Astrocyte (in vitro differentiated cells and primary cell): Measurements from ENCODE around the gene CCS.

Experiments
- EZH2 ChIP-seq: IDR thresholded peaks from 2 replicates; pipeline ENCODE4 v1.6.1; 2012; ENCODE audit warnings: mild to moderate bottlenecking, low read length, inconsistent platforms; ENCODE audit not compliant: insufficient read depth
- TF ChIP-seq, protein P1 (sequence below): IDR thresholded peaks from 2 replicates; pipeline ENCODE4 v1.5.1; 2011; ENCODE audit warnings: low read depth, mild to moderate bottlenecking, inconsistent platforms, low read length, moderate library complexity; ENCODE audit not compliant: insufficient read depth

DNA sequence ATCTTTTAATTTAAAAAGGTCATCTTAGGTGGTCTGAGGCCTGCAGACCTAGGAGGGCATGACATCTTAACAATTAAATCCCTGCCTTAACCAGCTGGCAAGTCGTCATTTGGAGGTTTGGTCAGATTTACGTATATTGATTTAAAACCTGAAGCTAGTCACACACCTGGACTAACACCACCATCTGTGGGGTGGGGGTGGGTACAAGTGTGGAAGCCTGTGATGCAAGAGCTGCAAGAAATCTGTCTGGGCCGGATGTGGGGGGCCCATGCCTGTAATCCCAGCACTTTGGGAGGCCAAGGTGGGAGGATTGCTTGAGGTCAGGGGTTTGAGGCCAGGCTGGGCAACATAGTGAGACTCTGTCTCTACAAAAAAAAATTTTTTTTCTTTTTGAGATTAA lies 11.7 kb upstream of the CCS start:
- TF ChIP-seq, protein P1, sequence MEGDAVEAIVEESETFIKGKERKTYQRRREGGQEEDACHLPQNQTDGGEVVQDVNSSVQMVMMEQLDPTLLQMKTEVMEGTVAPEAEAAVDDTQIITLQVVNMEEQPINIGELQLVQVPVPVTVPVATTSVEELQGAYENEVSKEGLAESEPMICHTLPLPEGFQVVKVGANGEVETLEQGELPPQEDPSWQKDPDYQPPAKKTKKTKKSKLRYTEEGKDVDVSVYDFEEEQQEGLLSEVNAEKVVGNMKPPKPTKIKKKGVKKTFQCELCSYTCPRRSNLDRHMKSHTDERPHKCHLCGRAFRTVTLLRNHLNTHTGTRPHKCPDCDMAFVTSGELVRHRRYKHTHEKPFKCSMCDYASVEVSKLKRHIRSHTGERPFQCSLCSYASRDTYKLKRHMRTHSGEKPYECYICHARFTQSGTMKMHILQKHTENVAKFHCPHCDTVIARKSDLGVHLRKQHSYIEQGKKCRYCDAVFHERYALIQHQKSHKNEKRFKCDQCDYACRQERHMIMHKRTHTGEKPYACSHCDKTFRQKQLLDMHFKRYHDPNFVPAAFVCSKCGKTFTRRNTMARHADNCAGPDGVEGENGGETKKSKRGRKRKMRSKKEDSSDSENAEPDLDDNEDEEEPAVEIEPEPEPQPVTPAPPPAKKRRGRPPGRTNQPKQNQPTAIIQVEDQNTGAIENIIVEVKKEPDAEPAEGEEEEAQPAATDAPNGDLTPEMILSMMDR, result no peak
- no peak for TF ChIP-seq EZH2
